OCI-LY3 (cell line): ENCODE data around the gene NASP.

Experiments
- EZH2phosphoT487 ChIP-seq: fragments of 200-600 bp; shearing (Covaris generic); IDR thresholded peaks from 2 replicates; pipeline ENCODE4 v1.6.1; 2018; ENCODE audit warnings: antibody characterized with exemption, mixed run types, low read depth
- TF ChIP-seq, protein P1 (sequence below): fragments of 200-600, 300-600 bp; sonication (generic); IDR thresholded peaks from 2 replicates; pipeline ENCODE4 v1.5.1; 2014; ENCODE audit warnings: antibody characterized with exemption, low read length, low read depth

DNA sequence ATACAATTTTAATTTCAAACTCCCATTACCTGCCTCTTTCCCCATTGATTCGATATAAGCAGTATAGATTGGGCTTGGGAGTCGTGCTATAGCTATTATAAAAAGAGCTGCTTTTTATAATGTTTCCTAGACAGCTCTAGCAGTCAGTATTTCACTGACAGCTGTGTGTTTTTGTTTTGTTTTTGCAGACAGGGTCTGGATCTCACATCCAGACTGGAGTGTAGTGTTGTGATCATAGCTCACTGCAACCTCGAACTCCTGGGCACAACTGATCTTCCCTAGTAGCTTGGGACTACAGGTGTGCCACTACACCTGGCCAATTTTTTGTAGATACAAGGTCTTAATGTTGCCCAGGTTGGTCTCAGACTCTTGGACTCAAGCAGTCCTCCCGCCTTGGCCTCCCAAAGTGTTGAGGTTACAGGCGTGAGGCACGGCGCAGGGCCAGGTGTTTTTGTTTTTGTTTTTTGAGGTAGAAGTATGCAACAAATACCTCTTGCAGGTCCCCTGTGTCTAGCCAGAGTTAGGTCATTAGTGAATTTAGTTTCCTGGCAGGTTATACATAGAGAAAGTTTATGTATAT is 1.7 kb downstream of the NASP start:
- TF ChIP-seq, protein P1, sequence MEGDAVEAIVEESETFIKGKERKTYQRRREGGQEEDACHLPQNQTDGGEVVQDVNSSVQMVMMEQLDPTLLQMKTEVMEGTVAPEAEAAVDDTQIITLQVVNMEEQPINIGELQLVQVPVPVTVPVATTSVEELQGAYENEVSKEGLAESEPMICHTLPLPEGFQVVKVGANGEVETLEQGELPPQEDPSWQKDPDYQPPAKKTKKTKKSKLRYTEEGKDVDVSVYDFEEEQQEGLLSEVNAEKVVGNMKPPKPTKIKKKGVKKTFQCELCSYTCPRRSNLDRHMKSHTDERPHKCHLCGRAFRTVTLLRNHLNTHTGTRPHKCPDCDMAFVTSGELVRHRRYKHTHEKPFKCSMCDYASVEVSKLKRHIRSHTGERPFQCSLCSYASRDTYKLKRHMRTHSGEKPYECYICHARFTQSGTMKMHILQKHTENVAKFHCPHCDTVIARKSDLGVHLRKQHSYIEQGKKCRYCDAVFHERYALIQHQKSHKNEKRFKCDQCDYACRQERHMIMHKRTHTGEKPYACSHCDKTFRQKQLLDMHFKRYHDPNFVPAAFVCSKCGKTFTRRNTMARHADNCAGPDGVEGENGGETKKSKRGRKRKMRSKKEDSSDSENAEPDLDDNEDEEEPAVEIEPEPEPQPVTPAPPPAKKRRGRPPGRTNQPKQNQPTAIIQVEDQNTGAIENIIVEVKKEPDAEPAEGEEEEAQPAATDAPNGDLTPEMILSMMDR: no peak
- no peak for TF ChIP-seq EZH2phosphoT487
